ENCODE results near the gene TLR8.
"Not testable (repeated sequence)": the region's sequence is repeated elsewhere in the genome, so short reads cannot be mapped to it uniquely, and the experiment has no call there.

TLR8 gene

GRCh38 chrX:12962041-12962504 is 55.7 kb downstream of the TLR8 start:
- intact Hi-C loops (cut with DNase I) = no loop called here
- DNase-seq = no peak

DNA sequence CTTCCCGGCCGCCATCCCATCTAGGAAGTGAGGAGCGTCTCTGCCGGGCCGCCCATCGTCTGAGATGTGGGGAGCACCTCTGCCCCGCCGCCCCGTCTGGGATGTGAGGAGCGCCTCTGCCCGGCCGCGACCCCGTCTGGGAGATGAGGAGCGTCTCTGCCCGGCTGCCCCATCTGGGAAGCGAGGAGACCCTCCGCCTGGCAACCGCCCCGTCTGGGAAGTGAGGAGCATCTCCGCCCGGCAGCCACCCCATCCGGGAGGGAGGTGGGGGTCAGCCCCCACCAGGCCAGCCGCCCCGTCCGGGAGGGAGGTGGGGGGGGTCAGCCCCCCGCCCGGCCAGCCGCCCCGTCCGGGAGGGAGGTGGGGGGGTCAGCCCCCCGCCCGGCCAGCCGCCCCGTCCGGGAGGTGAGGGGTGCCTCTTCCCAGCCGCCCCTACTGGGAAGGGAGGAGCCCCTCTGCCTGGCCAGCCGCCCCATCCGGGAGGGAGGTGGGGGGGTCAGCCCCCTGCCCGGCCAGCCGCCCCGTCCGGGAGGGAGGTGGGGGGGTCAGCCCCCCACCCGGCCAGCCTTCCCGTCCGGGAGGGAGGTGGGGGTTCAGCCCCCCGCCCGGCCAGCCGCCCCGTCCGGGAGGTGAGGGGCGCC is 56.9 kb downstream of the TLR8 start:
- DNase-seq; intact Hi-C loops (cut with DNase I): not testable (repeated sequence)

DNA sequence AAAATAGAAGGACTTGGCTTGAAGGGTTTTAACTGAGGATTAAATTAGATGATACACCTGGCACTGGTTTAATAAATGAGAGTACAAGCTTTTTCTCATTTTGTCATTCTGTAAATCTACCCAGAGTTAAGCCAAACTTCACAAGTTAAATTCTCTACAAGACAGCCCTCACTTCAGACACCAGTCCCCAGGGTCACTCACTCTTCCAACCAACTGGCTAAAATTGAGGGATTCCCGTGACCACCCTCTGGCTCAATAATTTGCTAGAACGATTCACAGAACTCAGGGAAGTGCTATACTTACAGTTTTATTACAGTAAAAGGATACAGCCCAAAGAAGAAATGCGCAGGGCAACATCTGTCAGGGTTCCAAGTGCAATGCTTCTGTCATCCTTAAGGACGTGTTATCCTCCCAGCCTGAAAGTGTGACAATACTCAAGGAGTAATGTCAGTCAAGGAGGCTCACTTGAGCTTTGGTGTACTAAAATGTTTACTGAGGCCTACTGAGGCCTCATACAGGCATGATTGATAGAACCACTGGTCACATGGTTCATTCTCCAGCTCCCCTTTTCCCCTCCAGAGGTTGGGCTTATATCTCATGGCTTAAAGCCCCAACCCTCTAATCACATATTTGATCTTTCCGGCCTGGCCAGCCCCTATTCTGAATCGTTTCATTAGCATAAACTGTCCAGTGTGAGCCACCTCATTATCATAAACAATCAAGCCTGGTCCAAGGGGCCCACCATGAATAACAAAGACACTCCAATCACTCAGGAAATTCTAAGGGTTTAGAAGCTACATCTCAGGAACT is 58.9 kb downstream of the TLR8 start:
- DNase-seq = no peak

GRCh38 chrX:12966151-12966550 is 59.7 kb downstream of the TLR8 start:
- intact Hi-C loops (cut with DNase I) = no loop called here
- DNase-seq = no peak

More for the DNA sequence above, 58.9 kb downstream of the TLR8 start:
- intact Hi-C loops (cut with DNase I) = no loop called here

- DNase-seq = no peak
- intact Hi-C loops (cut with DNase I) = no loop called here
Measured at GRCh38 chrX:12967711-12968465, 61.5 kb downstream of the TLR8 start.

GRCh38 chrX:12970691-12971202 is 64.3 kb downstream of the TLR8 start:
- DNase-seq = peak in 1 of 10 donors; percentile 18
- intact Hi-C loops (cut with DNase I) = loop anchor here (1.0 to 10.0 kb wide), 3 partner anchors 124 to 677 kb away; no protein-coding TSS in a partner anchor

GRCh38 chrX:12971282-12972003 is 65.0 kb downstream of the TLR8 start:
- intact Hi-C loops (cut with DNase I) = loop anchor here (5.0 to 10.0 kb wide), 2 partner anchors 123 to 676 kb away; no protein-coding TSS in a partner anchor
- DNase-seq = no peak

DNA sequence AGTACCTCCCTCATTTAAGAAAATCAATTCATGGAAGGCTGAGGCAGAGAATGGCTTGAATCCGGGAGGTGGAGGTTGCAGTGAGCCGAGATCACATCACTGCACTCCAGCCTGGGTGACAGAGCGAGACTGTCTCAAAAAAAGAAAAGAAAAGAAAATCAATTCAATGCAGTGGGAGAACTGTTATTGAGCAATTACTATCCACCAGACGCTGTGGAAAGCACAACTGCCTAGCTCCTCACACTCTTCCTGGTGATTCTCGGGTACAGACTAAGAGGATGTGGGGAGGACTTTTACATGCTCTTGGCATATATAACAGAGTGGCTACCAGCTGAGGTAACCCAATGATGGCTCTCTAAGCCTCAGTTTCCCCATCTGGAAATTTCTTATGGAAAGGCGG is 65.8 kb downstream of the TLR8 start:
- DNase-seq = no peak
- intact Hi-C loops (cut with DNase I) = loop anchor here (5.0 to 10.0 kb wide), 2 partner anchors 123 to 675 kb away; no protein-coding TSS in a partner anchor

All from posterior cingulate gyrus (tissue), 11 donors.